ENCODE data around the gene NLRP1.

Gene NLRP1

DNA sequence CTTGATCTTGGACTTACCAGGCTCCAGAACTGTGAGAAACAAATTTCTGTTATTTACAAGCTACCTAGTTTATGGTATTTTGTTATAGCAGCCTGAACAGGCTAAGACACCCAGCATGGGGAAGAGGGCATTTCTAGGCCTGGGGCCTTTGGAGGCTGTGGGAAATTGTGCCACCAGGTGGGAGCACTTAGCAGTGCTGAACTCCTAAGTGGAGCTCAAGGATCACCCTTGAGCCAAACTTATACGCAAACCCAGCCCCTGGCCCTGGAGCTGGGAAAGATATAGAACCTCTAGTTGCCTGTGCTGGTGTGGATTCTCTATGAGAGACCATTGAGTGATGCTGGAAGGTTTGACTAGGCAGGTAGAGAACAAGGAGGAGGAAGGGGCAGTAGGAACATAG is 61.8 kb downstream of the NLRP1 start:
- DNase-seq (ENCODE audit: low read depth) = no peak
- H3K4me3 ChIP-seq (ENCODE audit: low read depth, low read length) = no peak overlapping the region
- TF ChIP-seq MYC (IDR thresholded peaks at IDR 0.05; ENCODE audit: low read depth, low read length) (no peak), POLR2A (IDR thresholded peaks at IDR 0.05; ENCODE audit: extremely low read depth, insufficient read length) (no peak)

DNA sequence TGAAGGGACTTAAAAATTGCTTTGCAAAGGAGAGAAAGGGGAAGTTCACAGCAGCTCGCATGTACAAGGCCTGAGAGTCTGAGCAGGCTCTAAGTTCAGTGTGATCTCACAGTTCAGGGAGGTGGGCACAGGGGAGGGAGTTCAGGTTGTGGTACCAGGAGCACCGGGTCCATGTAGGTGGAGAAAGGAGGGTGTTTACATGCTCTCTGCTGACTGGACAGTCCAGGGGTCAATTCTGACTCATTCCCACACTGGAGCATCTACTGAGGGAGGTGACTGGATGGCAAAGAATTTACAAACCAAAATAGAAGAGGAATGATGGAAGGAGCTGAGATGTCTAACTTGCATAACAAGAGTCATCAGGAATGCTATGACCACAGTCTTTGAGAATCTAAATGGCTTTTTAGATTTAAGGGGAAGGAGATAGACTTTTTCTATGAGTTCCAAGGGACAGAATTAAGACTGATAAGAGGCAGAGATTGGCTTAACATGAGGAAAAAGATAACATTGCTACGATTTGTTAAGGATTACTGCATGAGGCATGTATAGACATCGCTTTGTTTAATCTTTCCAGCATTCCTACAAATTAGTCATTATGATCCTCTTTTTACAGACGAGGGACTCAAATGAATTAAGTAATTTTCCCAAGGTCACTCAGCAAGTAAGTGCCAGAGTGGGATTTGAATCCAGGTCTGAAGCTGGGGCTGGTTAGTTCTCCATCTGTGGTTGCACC is 68.1 kb downstream of the NLRP1 start:
- TF ChIP-seq MYC (IDR thresholded peaks at IDR 0.05; ENCODE audit: low read depth, low read length) = no peak
- TF ChIP-seq POLR2A (IDR thresholded peaks at IDR 0.05; ENCODE audit: extremely low read depth, insufficient read length) = no peak
- TF ChIP-seq, protein P1, sequence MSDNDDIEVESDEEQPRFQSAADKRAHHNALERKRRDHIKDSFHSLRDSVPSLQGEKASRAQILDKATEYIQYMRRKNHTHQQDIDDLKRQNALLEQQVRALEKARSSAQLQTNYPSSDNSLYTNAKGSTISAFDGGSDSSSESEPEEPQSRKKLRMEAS (IDR thresholded peaks at IDR 0.05; ENCODE audit: low read depth, low read length) = 0 out of 2 replicates have a peak, but pooled peaks have one; percentile 3
- TF ChIP-seq, protein P2, sequence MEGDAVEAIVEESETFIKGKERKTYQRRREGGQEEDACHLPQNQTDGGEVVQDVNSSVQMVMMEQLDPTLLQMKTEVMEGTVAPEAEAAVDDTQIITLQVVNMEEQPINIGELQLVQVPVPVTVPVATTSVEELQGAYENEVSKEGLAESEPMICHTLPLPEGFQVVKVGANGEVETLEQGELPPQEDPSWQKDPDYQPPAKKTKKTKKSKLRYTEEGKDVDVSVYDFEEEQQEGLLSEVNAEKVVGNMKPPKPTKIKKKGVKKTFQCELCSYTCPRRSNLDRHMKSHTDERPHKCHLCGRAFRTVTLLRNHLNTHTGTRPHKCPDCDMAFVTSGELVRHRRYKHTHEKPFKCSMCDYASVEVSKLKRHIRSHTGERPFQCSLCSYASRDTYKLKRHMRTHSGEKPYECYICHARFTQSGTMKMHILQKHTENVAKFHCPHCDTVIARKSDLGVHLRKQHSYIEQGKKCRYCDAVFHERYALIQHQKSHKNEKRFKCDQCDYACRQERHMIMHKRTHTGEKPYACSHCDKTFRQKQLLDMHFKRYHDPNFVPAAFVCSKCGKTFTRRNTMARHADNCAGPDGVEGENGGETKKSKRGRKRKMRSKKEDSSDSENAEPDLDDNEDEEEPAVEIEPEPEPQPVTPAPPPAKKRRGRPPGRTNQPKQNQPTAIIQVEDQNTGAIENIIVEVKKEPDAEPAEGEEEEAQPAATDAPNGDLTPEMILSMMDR (IDR thresholded peaks at IDR 0.05; ENCODE audit: low read depth, low read length) = no peak
- DNase-seq (ENCODE audit: low read depth) = peak; percentile 48
- no peak overlapping the region for H3K4me3 ChIP-seq (ENCODE audit: low read depth, low read length)

DNA sequence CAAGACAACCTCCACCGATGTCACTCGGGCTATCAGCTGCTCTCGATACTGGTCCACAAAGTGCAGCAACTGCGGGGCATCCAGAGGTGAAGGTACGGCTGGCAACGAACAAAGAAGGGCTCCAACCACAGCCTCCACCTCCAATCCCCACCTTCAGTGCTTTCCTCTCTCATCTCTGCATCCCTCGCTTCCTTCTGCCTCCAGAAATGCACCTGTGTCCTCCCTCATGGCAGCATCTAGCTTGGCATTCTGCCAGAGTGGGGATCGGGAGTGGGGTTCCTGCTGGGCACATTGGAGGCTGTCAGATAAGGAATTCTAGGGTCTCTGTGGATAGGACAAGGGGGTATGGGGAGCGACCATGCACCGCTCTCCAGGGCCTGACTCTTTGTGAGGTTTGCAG is 69.3 kb downstream of the NLRP1 start:
- TF ChIP-seq, protein P1 (IDR thresholded peaks at IDR 0.05; ENCODE audit: low read depth, low read length) = no peak
- TF ChIP-seq, protein P2 (IDR thresholded peaks at IDR 0.05; ENCODE audit: low read depth, low read length) = no peak
- TF ChIP-seq POLR2A (IDR thresholded peaks at IDR 0.05; ENCODE audit: extremely low read depth, insufficient read length) = no peak
- TF ChIP-seq MYC (IDR thresholded peaks at IDR 0.05; ENCODE audit: low read depth, low read length) = no peak
- H3K4me3 ChIP-seq (ENCODE audit: low read depth, low read length) = no peak overlapping the region
- no peak for DNase-seq (ENCODE audit: low read depth)

DNA sequence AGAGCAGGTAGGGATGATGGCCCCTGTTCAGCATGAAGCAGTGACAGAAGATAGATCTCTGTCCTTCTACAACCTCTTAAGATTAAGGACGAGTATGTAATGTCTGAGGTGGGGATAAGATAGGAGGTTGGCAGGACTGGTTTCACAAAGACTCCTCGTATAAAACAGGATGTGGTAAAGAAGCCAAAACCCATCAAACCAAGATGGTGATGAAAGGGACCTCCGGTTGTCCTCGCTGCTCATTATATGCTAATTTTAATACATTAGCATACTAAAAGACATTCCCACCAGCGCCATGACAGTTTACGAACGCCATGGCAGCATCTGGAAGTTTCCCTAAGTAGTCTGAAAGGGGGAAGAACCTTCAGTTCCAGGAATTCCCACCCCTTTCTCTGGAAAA is 70.7 kb downstream of the NLRP1 start:
- no peak for TF ChIP-seq MYC (IDR thresholded peaks at IDR 0.05; ENCODE audit: low read depth, low read length)
- TF ChIP-seq, protein P2 (IDR thresholded peaks at IDR 0.05; ENCODE audit: low read depth, low read length) = no peak
- no peak for TF ChIP-seq POLR2A (IDR thresholded peaks at IDR 0.05; ENCODE audit: extremely low read depth, insufficient read length)
- TF ChIP-seq, protein P1 (IDR thresholded peaks at IDR 0.05; ENCODE audit: low read depth, low read length) = no peak
- no peak overlapping the region for H3K4me3 ChIP-seq (ENCODE audit: low read depth, low read length)
- DNase-seq (ENCODE audit: low read depth) = peak; percentile 82

DNA sequence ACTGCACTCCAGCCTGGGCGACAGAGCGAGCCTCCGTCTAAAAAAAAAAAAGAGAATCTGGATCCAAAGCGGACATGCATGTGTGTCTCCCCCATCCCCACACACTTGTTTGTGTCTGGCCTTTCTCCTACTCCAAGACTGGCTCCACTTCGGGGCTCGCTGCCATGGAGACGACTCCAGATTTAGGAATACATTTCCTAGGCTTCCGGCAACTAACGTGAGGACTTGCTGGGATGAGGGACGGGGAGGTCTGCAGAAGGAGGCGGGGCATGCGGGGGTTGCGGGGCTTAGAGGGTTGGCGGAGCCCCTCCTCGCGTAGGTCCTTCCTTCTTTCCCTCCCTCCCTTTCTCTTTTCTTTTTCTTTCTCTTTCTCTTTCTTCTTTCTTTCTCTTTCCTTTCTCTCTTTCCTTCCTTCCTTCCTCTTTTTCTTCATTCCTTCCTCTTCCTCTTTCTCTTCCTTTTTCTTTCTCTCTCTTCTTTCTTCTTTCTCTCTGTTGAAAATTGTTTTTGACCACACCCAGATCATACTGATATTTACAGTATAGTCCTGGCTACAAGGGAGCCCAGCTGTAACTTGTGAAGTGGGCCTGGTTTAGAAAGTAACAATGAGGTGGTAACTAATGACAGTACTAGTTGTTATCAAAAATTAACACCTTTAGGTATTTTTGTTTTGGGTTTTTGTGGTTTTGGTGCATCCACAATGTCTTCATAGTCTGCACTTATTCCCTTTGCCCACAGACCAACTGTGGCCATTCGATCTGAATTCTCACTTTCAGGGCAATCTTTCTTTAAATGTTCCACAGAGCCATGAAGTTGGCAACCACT is 72.7 kb downstream of the NLRP1 start:
- H3K4me3 ChIP-seq (ENCODE audit: low read depth, low read length) = no peak overlapping the region
- TF ChIP-seq POLR2A (IDR thresholded peaks at IDR 0.05; ENCODE audit: extremely low read depth, insufficient read length) (no peak), MYC (IDR thresholded peaks at IDR 0.05; ENCODE audit: low read depth, low read length) (no peak)
- TF ChIP-seq, protein P1 (IDR thresholded peaks at IDR 0.05; ENCODE audit: low read depth, low read length) = no peak
- TF ChIP-seq, protein P2 (IDR thresholded peaks at IDR 0.05; ENCODE audit: low read depth, low read length) = no peak
- DNase-seq (ENCODE audit: low read depth) = no peak

DNA sequence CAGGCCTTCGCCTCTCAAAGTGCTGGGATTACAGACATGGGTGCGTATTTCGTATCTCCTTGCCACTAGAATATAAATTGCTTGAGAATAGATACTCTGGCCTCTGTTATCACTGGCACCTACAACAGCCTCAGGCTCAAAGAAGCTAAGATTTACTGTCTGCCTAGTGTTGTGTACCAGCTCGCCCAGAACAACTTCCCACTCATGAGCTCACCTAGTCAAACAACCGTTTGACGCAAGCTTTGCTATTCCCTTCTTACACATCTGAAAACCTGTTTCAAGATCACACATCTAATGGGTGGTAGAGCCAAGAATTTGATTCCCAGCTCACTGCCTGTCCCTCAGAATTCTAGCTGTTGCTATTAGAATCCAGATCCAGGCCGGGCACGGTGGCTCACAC is 73.5 kb downstream of the NLRP1 start:
- DNase-seq (ENCODE audit: low read depth) = no peak
- TF ChIP-seq, protein P1 (IDR thresholded peaks at IDR 0.05; ENCODE audit: low read depth, low read length) = no peak
- TF ChIP-seq, protein P2 (IDR thresholded peaks at IDR 0.05; ENCODE audit: low read depth, low read length) = no peak
- TF ChIP-seq POLR2A (IDR thresholded peaks at IDR 0.05; ENCODE audit: extremely low read depth, insufficient read length) = no peak
- no peak for TF ChIP-seq MYC (IDR thresholded peaks at IDR 0.05; ENCODE audit: low read depth, low read length)
- no peak overlapping the region for H3K4me3 ChIP-seq (ENCODE audit: low read depth, low read length)

Data from NB4 (cell line).